IMR-90 (cell line): Measurements from ENCODE around the gene PLEKHG5. TPM values are rescaled to one million over a fixed set of nuclear protein-coding genes. Genes with fewer than 3 reads are reported as not detected.
"Not testable (repeated sequence)": the region's sequence is repeated elsewhere in the genome, so short reads cannot be mapped to it uniquely, and the experiment has no call there.

Experiments used
- ATAC-seq: fragments of 200-7000 bp; cut with Tn5 transposase; 2 replicates; pipeline ENCODE4 v1.9.1; 2020; ENCODE audit warnings: low read depth, mild to moderate bottlenecking, moderate library complexity
- BruUV-seq: library from RNA; stranded (reverse); fragments of 400-500 nt; replicated peaks from 2 replicates; lab custom pipeline; 2021; lab: Mats Ljungman, UMichigan
- CTCF ChIA-PET: fragments of 300-600 bp; formaldehyde crosslinking; extraction: SDS; loops from one replicate; lab custom pipeline; 2021; ENCODE audit warnings: antibody characterized with exemption; lab: Yijun Ruan, JAX
- POLR2A ChIA-PET: fragments of 300-600 bp; sonication (Branson Sonifier 250); formaldehyde crosslinking; loops from one replicate; lab custom pipeline; 2022; ENCODE audit warnings: antibody characterized with exemption; ENCODE audit not compliant: unreplicated experiment; lab: Charles Lee
- DNase-seq: peaks from one replicate; pipeline ENCODE4 v3.0.0; 2013
- H2AFZ ChIP-seq: replicated peaks from 2 replicates; pipeline ENCODE3; 2013; ENCODE audit warnings: low read length, mild to moderate bottlenecking; ENCODE audit not compliant: poor library complexity
- H2AK5ac ChIP-seq: 2 replicates; pipeline ENCODE4 v1.6.1; 2013; ENCODE audit warnings: low read depth, low read length, inconsistent platforms
- H2AK9ac ChIP-seq: replicated peaks from 2 replicates; pipeline ENCODE3; 2013; ENCODE audit warnings: mild to moderate bottlenecking, low read depth, low read length, moderate library complexity; ENCODE audit not compliant: poor library complexity
- H2BK120ac ChIP-seq: 2 replicates; pipeline ENCODE4 v1.6.1; 2013; ENCODE audit warnings: low read depth, low read length, inconsistent platforms
- H2BK15ac ChIP-seq: 3 replicates; pipeline ENCODE4 v1.6.1; 2013; ENCODE audit warnings: low read depth, low read length, inconsistent platforms
- H2BK20ac ChIP-seq: 2 replicates; pipeline ENCODE4 v1.6.1; 2013; ENCODE audit warnings: low read depth, mild to moderate bottlenecking, inconsistent platforms, low read length, moderate library complexity
- H2BK5ac ChIP-seq: 2 replicates; pipeline ENCODE4 v1.6.1; 2013; ENCODE audit warnings: mild to moderate bottlenecking, low read depth, low read length, inconsistent platforms; ENCODE audit not compliant: poor library complexity, severe bottlenecking
- H3K14ac ChIP-seq: replicated peaks from 2 replicates; pipeline ENCODE4 v1.6.1; 2013; ENCODE audit warnings: low read depth, low read length, inconsistent platforms
- H3K18ac ChIP-seq: 2 replicates; pipeline ENCODE4 v1.6.1; 2013; ENCODE audit warnings: low read depth, low read length, control low read depth
- H3K23ac ChIP-seq: 2 replicates; pipeline ENCODE4 v1.6.1; 2013; ENCODE audit warnings: low read depth, low read length, inconsistent platforms
- H3K27ac ChIP-seq: 2 replicates; pipeline ENCODE4 v1.5.1; 2013; ENCODE audit warnings: mild to moderate bottlenecking, control low read depth, low read length; ENCODE audit not compliant: insufficient read depth
- H3K27me3 ChIP-seq: 2 replicates; pipeline ENCODE4 v1.6.1; 2013; ENCODE audit warnings: low read length; ENCODE audit not compliant: control insufficient read depth, insufficient read depth
- H3K36me3 ChIP-seq: 2 replicates; pipeline ENCODE4 v1.6.1; 2013; ENCODE audit warnings: low read length, mixed read lengths; ENCODE audit not compliant: control insufficient read depth, insufficient read depth
- H3K4ac ChIP-seq: 2 replicates; pipeline ENCODE4 v1.6.1; 2013; ENCODE audit warnings: low read depth, low read length, inconsistent platforms
- H3K4me1 ChIP-seq: 2 replicates; pipeline ENCODE4 v1.6.1; 2013; ENCODE audit warnings: low read length, mixed read lengths; ENCODE audit not compliant: control insufficient read depth, insufficient read depth
- H3K4me2 ChIP-seq: 2 replicates; pipeline ENCODE4 v1.6.1; 2013; ENCODE audit warnings: low read depth, mild to moderate bottlenecking, control low read depth, low read length, moderate library complexity
- H3K4me3 ChIP-seq: 2 replicates; pipeline ENCODE4 v1.5.1; 2013; ENCODE audit warnings: low read depth, mild to moderate bottlenecking, control low read depth, low read length, moderate library complexity; ENCODE audit not compliant: insufficient read depth
- H3K56ac ChIP-seq: 2 replicates; pipeline ENCODE4 v1.6.1; 2013; ENCODE audit warnings: low read length, inconsistent platforms; ENCODE audit not compliant: insufficient read depth; ENCODE audit errors: extremely low read depth
- H3K79me1 ChIP-seq, 2 experiments: 2 replicates each; pipeline ENCODE4 v1.6.1; 2013; ENCODE audit warnings: low read length in 2 of 2, inconsistent platforms in 1 of 2, low read depth in 1 of 2
- H3K9ac ChIP-seq: 2 replicates; pipeline ENCODE4 v1.6.1; 2013; ENCODE audit warnings: low read depth, low read length, control low read depth
- H3K9me1 ChIP-seq: 2 replicates; pipeline ENCODE4 v1.6.1; 2013; ENCODE audit warnings: low read length, inconsistent platforms; ENCODE audit not compliant: insufficient read depth
- H3K9me3 ChIP-seq: 2 replicates; pipeline ENCODE4 v1.6.1; 2013; ENCODE audit warnings: low read length; ENCODE audit not compliant: control insufficient read depth, insufficient read depth
- H4K20me1 ChIP-seq: 2 replicates; pipeline ENCODE4 v1.6.1; 2013; ENCODE audit warnings: low read length, inconsistent platforms; ENCODE audit not compliant: insufficient read depth
- H4K5ac ChIP-seq: 2 replicates; pipeline ENCODE4 v1.6.1; 2013; ENCODE audit warnings: mild to moderate bottlenecking, low read depth, low read length, control low read depth
- H4K8ac ChIP-seq, 2 experiments: 2 replicates each; pipeline ENCODE4 v1.6.1; 2013; ENCODE audit warnings: low read depth in 2 of 2, low read length in 2 of 2, control low read depth in 1 of 2, inconsistent platforms in 1 of 2
- H4K91ac ChIP-seq: 2 replicates; pipeline ENCODE4 v1.6.1; 2013; ENCODE audit warnings: low read depth, low read length, inconsistent platforms; ENCODE audit not compliant: insufficient read depth
- CTCF ChIP-seq: conservative IDR thresholded peaks from 2 replicates; pipeline ENCODE4 v1.5.1; 2012; ENCODE audit warnings: mild to moderate bottlenecking, low read depth, low read length, improper control_type of control experiment
- WGBS, 2 experiments: methylation state at CpG; one replicate each; pipeline versions ENCODE4 v1.1.5 to v1.1.7; 2013; ENCODE audit warnings: missing lambda C conversion rate in 2 of 2; ENCODE audit not compliant: insufficient read length in 1 of 2; ENCODE audit errors: extremely low coverage in 2 of 2; 5-methylcytosine and 5-hydroxymethylcytosine counted together
- dilution Hi-C: fragments of 300-500 bp; cut with HindIII; formaldehyde crosslinking; loops from one replicate; pipeline ENCODE4 v1.14.3; 2018; ENCODE audit warnings: low sequenced_read_pairs; ENCODE audit not compliant: unreplicated experiment
- in situ Hi-C: fragments of 300-500 bp; cut with MboI; formaldehyde crosslinking; loops from 3 replicates; pipeline ENCODE4 v1.14.3; 2019; ENCODE audit warnings: low sequenced_read_pairs, inconsistent platforms, mixed read lengths
- intact Hi-C: fragments of 100-400 bp; cut with micrococcal nuclease; formaldehyde crosslinking; loops from 2 replicates; pipeline ENCODE4 v1.10.0; 2022
- polyA plus RNA-seq, 3 experiments: library from polyadenylated mRNA; depleted of rRNA; stranded (reverse); fragments of >200 nt; gene quantifications; 2 replicates each; pipeline ENCODE4 v1.2.3, GENCODE V29; 2012; ENCODE audit warnings: low replicate concordance in 1 of 3
- total RNA-seq: library from RNA; depleted of rRNA; stranded (reverse); fragments of >200 nt; gene quantifications from 2 replicates; pipeline ENCODE4 v1.2.3, GENCODE V29; 2012

Gene PLEKHG5
- total and polyA plus RNA-seq, 2 of the 4 experiments (the other 2 are of a cell fraction), result 4.8 to 11.6 TPM

- CTCF ChIA-PET, result interaction anchor here (1.0 to 2.9 kb wide), 7 partner anchors 12 to 88 kb away, joined by 3 to 13 read pairs (median 4); partner anchors contain the start of gene HES2
- H3K23ac ChIP-seq, H3K9ac ChIP-seq, DNase-seq, H2BK5ac ChIP-seq, POLR2A ChIA-PET, H3K4me1 ChIP-seq, H3K4me3 ChIP-seq, H4K5ac ChIP-seq, H3K9me3 ChIP-seq, H3K4ac ChIP-seq, H2AK5ac ChIP-seq, BruUV-seq, in situ Hi-C loops, H3K18ac ChIP-seq, H2BK20ac ChIP-seq, H3K4me2 ChIP-seq, H3K14ac ChIP-seq, H3K36me3 ChIP-seq, H4K8ac ChIP-seq, H2BK120ac ChIP-seq, H2AFZ ChIP-seq, ATAC-seq, H3K27ac ChIP-seq, H3K9me1 ChIP-seq, H3K79me1 ChIP-seq, H4K20me1 ChIP-seq, dilution Hi-C loops, H2BK15ac ChIP-seq, H2AK9ac ChIP-seq, H3K56ac ChIP-seq, H4K91ac ChIP-seq: not testable (repeated sequence)
- TF ChIP-seq CTCF, result 0 out of 2 replicates have a peak, but pooled peaks have one; percentile 12
- peaks cover 43% of the 10 kb centered on the region for H3K27me3 ChIP-seq
- WGBS, 2 experiments, result 57% methylated on average over 3 of the region's 22 CpGs; no CpG with 5 or more reads in 1 of the 2 experiments
- intact Hi-C loops, result loop anchor here (5.0 kb wide), 2 partner anchors 75 to 90 kb away; no protein-coding TSS in a partner anchor
Measured at GRCh38 chr1:6437012-6437700, 54.3 kb downstream of the PLEKHG5 start.

GRCh38 chr1:6436277-6436676 is 55.2 kb downstream of the PLEKHG5 start:
- no CpG with 5 or more reads among the region's 3 CpGs for WGBS, 2 experiments
- intact Hi-C loops, result loop anchor here (5.0 kb wide), 2 partner anchors 74 to 89 kb away; no protein-coding TSS in a partner anchor

More at GRCh38 chr1:6436277-6436676, 55.2 kb downstream of the PLEKHG5 start:
- BruUV-seq, H2AFZ ChIP-seq, H3K18ac ChIP-seq, H3K9ac ChIP-seq, H4K20me1 ChIP-seq, H2BK120ac ChIP-seq, H2BK5ac ChIP-seq, H3K4me3 ChIP-seq, H3K9me3 ChIP-seq, H2BK20ac ChIP-seq, POLR2A ChIA-PET, H3K4me2 ChIP-seq, H3K9me1 ChIP-seq, H4K91ac ChIP-seq, H2AK9ac ChIP-seq, H3K79me1 ChIP-seq, ATAC-seq, dilution Hi-C loops, H3K36me3 ChIP-seq, H3K4ac ChIP-seq, H3K27ac ChIP-seq, H2BK15ac ChIP-seq, H3K56ac ChIP-seq, H2AK5ac ChIP-seq, H3K4me1 ChIP-seq, H4K5ac ChIP-seq, H4K8ac ChIP-seq, in situ Hi-C loops, H3K14ac ChIP-seq, DNase-seq, H3K23ac ChIP-seq: not testable (repeated sequence)
- peaks cover 41% of the 10 kb centered on the region for H3K27me3 ChIP-seq
- CTCF ChIA-PET, result interaction anchor here (2.9 kb wide), 1 partner anchor 74 kb away, joined by 10 read pairs; no protein-coding TSS in a partner anchor
